GM21423 (cell line): ENCODE data around the gene B3GNT3.

Experiments
- ATAC-seq: cut with Tn5 transposase; IDR thresholded peaks from one replicate; pipeline ENCODE4 v1.9.1; 2021; ENCODE audit warnings: mild to moderate bottlenecking, moderate library complexity; ENCODE audit not compliant: unreplicated experiment

Gene B3GNT3

DNA sequence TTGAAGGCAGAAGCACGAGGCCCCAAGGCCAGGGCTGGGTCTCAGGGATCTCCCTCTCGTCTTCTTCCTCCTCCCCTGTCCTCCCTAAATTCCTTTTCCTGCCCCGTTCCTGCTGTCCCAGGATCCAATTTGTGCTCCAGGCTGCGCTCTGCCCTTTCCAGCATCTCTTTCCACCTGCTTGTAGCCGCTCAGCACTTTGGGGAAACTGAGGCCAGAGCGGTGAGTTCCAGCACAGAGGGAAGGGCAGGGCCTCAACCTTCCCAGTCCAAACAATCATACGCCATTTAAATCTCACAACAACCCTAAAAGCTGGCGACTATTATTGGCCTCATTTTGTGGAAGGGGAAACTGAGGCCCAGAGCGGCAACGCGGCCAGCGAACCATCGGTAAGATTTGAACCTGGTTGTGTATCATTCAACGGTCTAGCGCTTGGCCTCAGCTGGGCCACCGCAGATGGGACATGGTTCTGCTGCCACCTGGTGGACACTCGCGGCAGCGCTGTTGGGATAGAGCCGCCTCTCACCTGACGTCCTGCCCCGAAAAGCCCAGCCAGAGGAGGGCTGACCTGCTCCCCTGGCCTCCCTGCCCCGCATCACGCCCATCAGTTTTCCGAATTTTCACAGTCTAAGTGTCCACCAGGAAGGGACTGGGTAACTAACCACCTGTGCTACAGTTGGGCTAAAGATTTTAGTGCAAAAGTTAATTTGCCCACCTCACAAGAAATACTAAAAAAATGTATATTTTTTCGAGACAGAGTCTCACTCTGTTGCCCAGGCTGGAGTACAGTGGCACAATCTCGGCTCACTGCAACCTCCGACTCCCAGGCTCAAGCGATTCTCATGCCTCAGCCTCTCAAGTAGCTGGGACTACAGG lies 60.6 kb downstream of the B3GNT3 start:
- no peak for ATAC-seq

DNA sequence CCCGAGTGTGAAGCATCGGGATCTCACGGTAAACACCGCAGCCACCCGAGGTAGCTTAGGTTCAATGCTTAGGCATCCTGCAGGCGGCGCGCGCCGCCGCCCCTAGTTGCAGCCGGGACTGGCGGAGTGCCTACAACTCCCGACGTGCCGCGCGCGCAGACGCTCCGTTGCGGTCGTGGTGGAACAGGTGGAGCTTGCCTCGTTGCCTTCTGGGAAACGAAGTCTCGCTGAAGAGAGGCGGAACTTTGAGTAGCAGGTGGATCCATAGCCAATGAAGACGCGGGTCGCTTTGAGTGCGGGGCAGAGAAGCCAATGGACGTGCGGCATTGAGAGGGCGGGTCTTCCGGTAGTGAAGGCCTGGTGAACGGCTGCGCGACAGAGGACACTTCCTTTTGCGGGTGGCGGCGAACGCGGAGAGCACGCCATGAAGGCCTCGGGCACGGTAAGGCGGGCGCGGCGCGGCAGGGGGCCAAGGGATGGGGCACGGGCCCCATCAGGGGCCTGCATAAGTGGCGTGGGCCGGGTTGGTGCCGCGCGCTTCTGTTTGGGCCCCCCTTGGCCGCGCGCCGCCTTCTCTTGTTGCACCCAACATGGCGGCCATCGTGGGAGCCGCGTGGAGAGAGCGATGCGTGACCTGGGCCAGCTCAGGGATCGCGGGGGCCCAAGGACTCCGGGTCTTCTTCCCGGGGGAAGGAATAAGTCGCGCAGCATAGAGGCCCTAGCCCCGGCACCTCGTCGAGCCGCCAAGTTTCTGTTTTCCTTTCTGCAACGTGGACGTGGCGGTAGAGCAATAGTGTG lies 64.8 kb downstream of the B3GNT3 start, which contains the start of gene RPL18A:
Gene RPL18A (plus strand): TSS at position 378 of the 798 bp plus-strand sequence. CDS start 47 bp downstream, at position 425.
- ATAC-seq, result peak; percentile 94

DNA sequence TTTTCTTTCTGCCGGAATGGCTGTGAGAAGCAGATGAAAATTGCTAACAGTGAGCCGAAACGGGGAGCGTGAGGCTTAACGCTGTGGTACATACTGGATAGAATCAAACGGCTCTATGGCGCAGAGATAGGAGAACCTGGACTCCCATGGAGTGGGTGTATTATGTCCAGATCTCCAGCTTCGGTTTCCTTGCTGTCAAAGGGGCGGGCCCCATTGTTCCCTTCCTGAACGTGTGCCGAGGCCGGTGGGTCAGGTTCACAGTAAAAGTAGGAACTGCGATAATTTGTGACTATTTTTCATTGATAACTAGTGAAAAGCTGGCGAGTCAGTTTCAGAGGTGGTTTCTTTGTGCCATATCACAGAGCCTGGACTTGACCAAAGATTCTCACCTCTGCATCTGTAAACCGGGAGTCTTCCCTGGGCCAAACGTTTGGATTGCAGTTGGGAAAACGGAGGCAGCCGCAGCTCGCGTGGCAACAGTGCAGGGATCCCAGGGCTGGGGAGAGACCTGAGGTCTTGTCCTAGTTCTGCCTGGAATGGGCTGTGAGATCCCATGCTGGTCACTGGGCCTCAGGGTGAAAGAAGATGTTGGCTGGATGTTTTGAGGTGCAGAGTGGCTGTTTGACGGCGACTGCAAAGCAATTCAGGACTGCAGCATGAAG lies 65.5 kb downstream of the B3GNT3 start:
- ATAC-seq, result no peak

DNA sequence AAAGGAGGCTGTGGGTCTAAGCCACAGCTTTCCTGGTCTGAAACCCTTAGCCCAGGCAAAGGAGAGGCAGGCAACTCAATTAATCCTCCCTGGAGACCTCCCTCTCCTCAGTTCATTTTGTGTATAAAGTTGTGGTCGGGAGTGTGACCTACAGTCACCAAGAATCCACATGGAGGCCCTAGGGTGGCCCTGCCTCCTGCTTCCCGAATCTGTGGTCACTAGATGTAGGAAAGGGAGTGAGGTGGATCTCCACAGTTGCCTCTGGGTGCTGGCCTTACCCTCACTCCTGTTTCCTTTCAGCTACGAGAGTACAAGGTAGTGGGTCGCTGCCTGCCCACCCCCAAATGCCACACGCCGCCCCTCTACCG lies 66.0 kb downstream of the B3GNT3 start:
- no peak for ATAC-seq

DNA sequence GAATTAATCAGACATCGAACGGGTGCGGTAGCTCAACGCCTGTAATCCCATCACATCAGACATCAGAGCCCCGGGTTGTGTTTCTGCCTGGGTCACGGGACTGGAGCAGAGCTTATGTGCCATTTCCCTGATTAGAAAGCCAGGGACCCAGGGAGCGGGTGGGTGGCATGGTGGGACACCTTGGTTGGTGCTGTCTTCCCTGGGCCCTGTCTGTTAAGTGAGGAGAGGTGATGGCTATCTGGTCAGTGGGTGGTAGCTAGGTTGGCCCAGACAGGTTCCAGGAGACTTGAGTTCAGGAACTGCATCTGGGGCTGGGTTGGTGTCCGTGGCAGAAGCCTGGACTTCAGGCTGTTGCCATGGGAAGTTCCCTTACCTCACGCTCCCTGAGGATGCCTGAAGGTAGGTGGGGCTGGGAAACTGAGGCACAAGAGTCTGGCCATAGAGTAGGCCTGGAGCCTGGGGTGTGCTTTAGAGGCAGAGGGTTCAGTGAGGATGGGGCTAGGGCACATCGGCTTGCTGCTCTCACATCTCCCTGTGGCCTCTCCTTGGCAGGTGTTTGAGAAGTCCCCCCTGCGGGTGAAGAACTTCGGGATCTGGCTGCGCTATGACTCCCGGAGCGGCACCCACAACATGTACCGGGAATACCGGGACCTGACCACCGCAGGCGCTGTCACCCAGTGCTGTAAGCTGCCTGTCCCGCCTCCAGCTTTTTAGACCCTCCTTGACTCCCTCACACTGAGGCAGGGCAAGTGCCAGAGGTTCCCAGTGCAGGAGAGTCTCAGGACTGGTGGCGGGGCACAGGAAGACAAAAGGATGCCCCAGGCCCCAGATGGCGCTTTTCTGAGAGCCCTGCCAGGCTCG lies 66.8 kb downstream of the B3GNT3 start:
- no peak for ATAC-seq

DNA sequence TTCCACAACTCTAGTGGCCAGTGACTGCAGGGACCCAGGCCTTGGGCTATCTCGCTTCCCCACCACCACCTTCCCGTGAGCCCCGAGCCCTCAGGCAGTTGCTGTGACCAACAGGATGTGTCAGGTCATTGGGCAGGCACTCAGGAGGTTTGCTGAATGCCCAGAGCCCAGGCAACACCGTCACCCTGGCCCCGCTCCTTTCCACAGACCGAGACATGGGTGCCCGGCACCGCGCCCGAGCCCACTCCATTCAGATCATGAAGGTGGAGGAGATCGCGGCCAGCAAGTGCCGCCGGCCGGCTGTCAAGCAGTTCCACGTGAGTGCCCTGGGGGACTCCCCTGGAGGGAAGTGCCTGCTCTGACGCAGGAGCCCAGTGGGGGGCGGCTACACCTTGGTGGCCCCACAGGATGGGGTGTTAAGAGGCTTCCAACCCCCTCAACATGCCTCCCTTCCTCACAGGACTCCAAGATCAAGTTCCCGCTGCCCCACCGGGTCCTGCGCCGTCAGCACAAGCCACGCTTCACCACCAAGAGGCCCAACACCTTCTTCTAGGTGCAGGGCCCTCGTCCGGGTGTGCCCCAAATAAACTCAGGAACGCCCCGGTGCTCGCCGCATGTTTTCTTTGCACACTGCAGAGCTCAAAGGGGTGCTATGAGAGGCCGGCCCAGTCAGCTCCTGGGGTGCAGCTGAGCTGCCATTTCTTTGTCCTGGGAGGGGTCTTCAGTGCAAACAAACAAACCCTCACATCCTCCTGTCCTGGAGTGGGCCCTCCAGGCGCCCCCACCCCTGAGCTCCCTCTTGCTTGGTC lies 68.0 kb downstream of the B3GNT3 start:
- ATAC-seq, result no peak
